ENCODE measurements around the gene PRELID3B. TPM values are rescaled to one million over a fixed set of nuclear protein-coding genes. Genes with fewer than 3 reads are reported as not detected.

PRELID3B gene
- total and polyA plus RNA-seq, 10 of the 15 experiments (the other 5 are each of a cell fraction or from before 2014, with no cell fraction given): 72.5 to 151 (median 124) TPM

GRCh38 chr20:59032023-59032712, 10.4 kb downstream of the PRELID3B start, which contains the start of gene ATP5F1E (continued):
- peak in 1 of 2 experiments; percentile 48; a peak in 2 of 4 replicates for TF ChIP-seq EP300 (IDR thresholded peaks at IDR 0.05; ENCODE audit: borderline replicate concordance in 1 of 2, control insufficient read depth in 1 of 2, low read depth in 2 of 2, low read length in 2 of 2)
- peak; percentile 98; the same call in 1 of the 2 replicates for TF ChIP-seq BACH1 (IDR thresholded peaks at IDR 0.05; ENCODE audit: borderline replicate concordance)
- TF ChIP-seq TBL1XR1 (IDR thresholded peaks at IDR 0.05; ENCODE audit: low read depth, low read length): peak; percentile 25; the same call in 1 of the 2 replicates
- TF ChIP-seq BCL3 (IDR thresholded peaks at IDR 0.05; ENCODE audit: borderline replicate concordance, insufficient read depth, low read depth, low read length, poor library complexity, severe bottlenecking): peak; percentile 77
- TF ChIP-seq FOXM1 (IDR thresholded peaks at IDR 0.05; ENCODE audit: low read depth, low read length): no peak

GRCh38 chr20:59031564-59032022, 11.0 kb downstream of the PRELID3B start:
- Histone ChIP-seq H3K27me3 (replicated peaks in 1 of 2; ENCODE audit: control insufficient read depth in 2 of 2, insufficient read depth in 2 of 2, low read length in 1 of 2) (no peaks in the 10 kb centered on the region), H3K79me2 (ENCODE audit: control insufficient read depth, insufficient read depth, low read length) (peaks cover 60% of the 10 kb centered on the region), H3K4me3 (peak overlapping the region; percentile 85), H3K9me3 (replicated peaks; ENCODE audit: control insufficient read depth, insufficient read depth, low read length) (no peaks in the 10 kb centered on the region), H2AFZ (ENCODE audit: control insufficient read depth, low read depth, low read length) (peak overlapping the region; percentile 66), H4K20me1 (ENCODE audit: control insufficient read depth, insufficient read depth) (no peaks in the 10 kb centered on the region), H3K36me3 (ENCODE audit: control insufficient read depth in 2 of 2, insufficient read depth in 2 of 2, low read length in 1 of 2) (peaks cover 6 to 12% of the 10 kb centered on the region in 2 experiments), H3K27ac (ENCODE audit: control insufficient read depth, insufficient read depth) (peak overlapping the region; percentile 90), H3K4me2 (ENCODE audit: control insufficient read depth, insufficient read depth) (peak overlapping the region; percentile 95), H3K9ac (ENCODE audit: control insufficient read depth, insufficient read depth, low read length) (peak overlapping the region; percentile 78), H3K4me1 (ENCODE audit: control insufficient read depth, insufficient read depth, low read length) (no peaks in the 10 kb centered on the region; the same call in 1 of the 2 replicates)
- ATAC-seq (peak; percentile 29), FAIRE-seq (no peak), DNase-seq (ENCODE audit: low read depth, low spot score) (no peak)
- POLR2A ChIA-PET: interaction anchor here (0.8 to 6.0 kb wide), 9 partner anchors 11 to 142 kb away, joined by 3 to 40 read pairs (median 9); partner anchors contain the start of genes NELFCD, PRELID3B and TUBB1
- BruUV-seq (replicated peaks): no TSS peak
- CTCF ChIA-PET: interaction anchor here (0.9 to 1.9 kb wide), 6 partner anchors 11 to 381 kb away, joined by 3 to 5 read pairs (median 3); partner anchors contain the start of genes PRELID3B and STX16
- 2% methylated on average over 13 of the region's 13 CpGs for WGBS (ENCODE audit: insufficient coverage, insufficient replicate concordance, low lambda C conversion rate, missing lambda C conversion rate)
- intact Hi-C loops (cut with micrococcal nuclease; ENCODE audit: unreplicated experiment): loop anchor here (1.0 to 10.0 kb wide), 5 partner anchors 24 to 377 kb away; partner anchors contain the start of genes CTSZ, NELFCD and STX16
- SMC1A ChIA-PET (ENCODE audit: uncharacterized antibody, unreplicated experiment): interaction anchor here (0.6 to 2.0 kb wide), 14 partner anchors 10 to 162 kb away, joined by 3 to 22 read pairs (median 4); no protein-coding TSS in a partner anchor
- in situ Hi-C loops (cut with MboI): no loop called here
- RAD21 ChIA-PET (ENCODE audit: unreplicated experiment): interaction anchor here (1.0 to 2.5 kb wide), 12 partner anchors 9 to 381 kb away, joined by 3 to 19 read pairs (median 9); partner anchors contain the start of genes NELFCD and STX16
- TF ChIP-seq SMC3 (IDR thresholded peaks at IDR 0.05; ENCODE audit: borderline replicate concordance, low read length) (no peak), BCLAF1 (IDR thresholded peaks at IDR 0.05) (no peak), SP1 (IDR thresholded peaks at IDR 0.05; ENCODE audit: low read depth, low read length) (no peak), SMAD1 (IDR thresholded peaks at IDR 0.05; ENCODE audit: low read depth, partially characterized antibody) (no peak), ATF3 (IDR thresholded peaks at IDR 0.05; ENCODE audit: borderline replicate concordance, extremely low read depth, low read depth, low read length) (no peak), NFYB (IDR thresholded peaks at IDR 0.05; ENCODE audit: insufficient read depth, low read depth, low read length) (no peak)
